Karpas-422 (cell line): ENCODE measurements around the gene MAP7. TPM values are rescaled to one million over a fixed set of nuclear protein-coding genes. Genes with fewer than 3 reads are reported as not detected.
A peak's percentile ranks its signal among the peaks of the same experiment; 100 is the strongest.

Source experiments
- DNase-seq: peaks from one replicate; pipeline ENCODE4 v3.0.0-alpha.2; 2015
- H2AFZ ChIP-seq: fragments of 200-600 bp; sonication (generic); 2 replicates; pipeline ENCODE4 v1.6.1; 2014; ENCODE audit warnings: antibody characterized with exemption, low read length, mixed read lengths
- H3K27ac ChIP-seq: fragments of 200-600 bp; sonication (generic); 2 replicates; pipeline ENCODE4 v1.5.1; 2014; ENCODE audit warnings: mild to moderate bottlenecking, low read length, moderate library complexity
- H3K27me3 ChIP-seq: fragments of 200-600 bp; sonication (generic); 2 replicates; pipeline ENCODE4 v1.6.1; 2014; ENCODE audit warnings: low read length, mixed read lengths
- H3K36me3 ChIP-seq: fragments of 200-600 bp; sonication (generic); 2 replicates; pipeline ENCODE4 v1.6.1; 2014; ENCODE audit warnings: low read length, mixed read lengths; ENCODE audit not compliant: insufficient read depth
- H3K4me1 ChIP-seq: fragments of 200-600 bp; sonication (generic); 2 replicates; pipeline ENCODE4 v1.6.1; 2014; ENCODE audit warnings: mild to moderate bottlenecking, low read length, mixed read lengths
- H3K4me2 ChIP-seq: fragments of 200-600 bp; sonication (generic); 2 replicates; pipeline ENCODE4 v1.6.1; 2014; ENCODE audit warnings: low read length, low read depth, mild to moderate bottlenecking; ENCODE audit not compliant: poor library complexity, severe bottlenecking
- H3K4me3 ChIP-seq: fragments of 200-600 bp; sonication (generic); 2 replicates; pipeline ENCODE4 v1.5.1; 2014; ENCODE audit warnings: mild to moderate bottlenecking, antibody characterized with exemption, low read length, mixed read lengths
- H3K79me2 ChIP-seq: fragments of 200-600 bp; sonication (generic); 2 replicates; pipeline ENCODE4 v1.6.1; 2014; ENCODE audit warnings: mild to moderate bottlenecking, low read length, mixed read lengths
- H3K9ac ChIP-seq: fragments of 200-600 bp; sonication (generic); 2 replicates; pipeline ENCODE4 v1.6.0; 2014; ENCODE audit warnings: low read length
- H3K9me2 ChIP-seq: fragments of 200-600 bp; sonication (generic), shearing (Covaris generic); replicated peaks from 2 replicates; pipeline ENCODE4 v1.6.0; 2014; ENCODE audit warnings: mild to moderate bottlenecking, low read length, moderate library complexity; ENCODE audit not compliant: insufficient read depth
- H3K9me3 ChIP-seq: fragments of 300-700, 200-600 bp; sonication (generic); 2 replicates; pipeline ENCODE4 v1.6.1; 2014; ENCODE audit warnings: low read length, mixed read lengths
- H4K20me1 ChIP-seq: fragments of 200-600 bp; sonication (generic); 2 replicates; pipeline ENCODE4 v1.6.1; 2014; ENCODE audit warnings: mild to moderate bottlenecking, antibody characterized with exemption, low read length, low read depth; ENCODE audit not compliant: insufficient read depth
- total RNA-seq: library from RNA; depleted of rRNA; stranded (reverse); fragments of >200 nt; shearing (Covaris generic); gene quantifications from 2 replicates; pipeline ENCODE4 v1.2.3, GENCODE V29; 2014; ENCODE audit warnings: low replicate concordance; rRNA removed

The MAP7 gene
- not detected in 2 replicates for total RNA-seq

GRCh38 chr6:136550330-136551071, at the start of gene MAP7:
TSS of gene MAP7 (minus strand) at chr6:136550422. CDS start at chr6:136550408, 14 bp downstream.
- Histone ChIP-seq H3K4me3 (no peak within 1 kb of the TSS), H4K20me1 (no peaks in the 10 kb centered on the region), H3K9me2 (no peaks in the 10 kb centered on the region), H3K4me2 (no peak within 1 kb of the TSS), H3K27ac (no peak within 1 kb of the TSS), H3K79me2 (no peaks in the 10 kb centered on the region), H3K9ac (no peak within 1 kb of the TSS), H3K9me3 (no peaks in the 10 kb centered on the region), H2AFZ (no peak within 1 kb of the TSS), H3K27me3 (no peaks in the 10 kb centered on the region), H3K36me3 (no peaks in the 10 kb centered on the region), H3K4me1 (no peaks in the 10 kb centered on the region)
- DNase-seq = no peak

- no peak overlapping the region for H3K27ac ChIP-seq
- H3K4me2 ChIP-seq = no peak overlapping the region
- H3K9me3 ChIP-seq = no peaks in the 10 kb centered on the region
- no peaks in the 10 kb centered on the region for H3K4me1 ChIP-seq
- H3K27me3 ChIP-seq = no peaks in the 10 kb centered on the region
- no peaks in the 10 kb centered on the region for H3K9me2 ChIP-seq
- H3K79me2 ChIP-seq = no peaks in the 10 kb centered on the region
- H3K4me3 ChIP-seq = no peak overlapping the region
- no peak overlapping the region for H2AFZ ChIP-seq
- H3K9ac ChIP-seq = no peak overlapping the region
- H4K20me1 ChIP-seq = no peaks in the 10 kb centered on the region
- no peak for DNase-seq
- no peaks in the 10 kb centered on the region for H3K36me3 ChIP-seq
These were observed 49.2 kb upstream of the MAP7 start for GRCh38 chr6:136599329-136600011.

GRCh38 chr6:136598048-136598447, 47.8 kb upstream of the MAP7 start:
- Histone ChIP-seq H3K9ac (no peak overlapping the region), H3K9me3 (no peaks in the 10 kb centered on the region), H4K20me1 (no peaks in the 10 kb centered on the region), H3K27ac (no peak overlapping the region), H3K4me1 (peaks cover 4% of the 10 kb centered on the region; the same call in 1 of the 2 replicates), H2AFZ (no peak overlapping the region), H3K4me3 (no peak overlapping the region), H3K27me3 (no peaks in the 10 kb centered on the region), H3K79me2 (no peaks in the 10 kb centered on the region), H3K9me2 (no peaks in the 10 kb centered on the region), H3K4me2 (no peak overlapping the region), H3K36me3 (no peaks in the 10 kb centered on the region)
- DNase-seq = peak; percentile 2

GRCh38 chr6:136594671-136595070, 44.4 kb upstream of the MAP7 start:
- no peak overlapping the region for H3K27ac ChIP-seq
- H3K36me3 ChIP-seq = no peaks in the 10 kb centered on the region
- DNase-seq = peak; percentile 28
- H3K4me1 ChIP-seq = peaks cover 4% of the 10 kb centered on the region; the same call in 1 of the 2 replicates
- no peak overlapping the region for H3K4me2 ChIP-seq
- H3K9ac ChIP-seq = no peak overlapping the region
- H3K4me3 ChIP-seq = no peak overlapping the region
- H3K27me3 ChIP-seq = no peaks in the 10 kb centered on the region
- no peaks in the 10 kb centered on the region for H3K9me2 ChIP-seq
- H3K79me2 ChIP-seq = no peaks in the 10 kb centered on the region
- no peak overlapping the region for H2AFZ ChIP-seq
- no peaks in the 10 kb centered on the region for H3K9me3 ChIP-seq
- no peaks in the 10 kb centered on the region for H4K20me1 ChIP-seq

- H3K9ac ChIP-seq = no peak overlapping the region
- no peaks in the 10 kb centered on the region for H4K20me1 ChIP-seq
- H3K4me3 ChIP-seq = no peak overlapping the region
- H3K27me3 ChIP-seq = no peaks in the 10 kb centered on the region
- no peak overlapping the region for H2AFZ ChIP-seq
- peak; percentile 49 for DNase-seq
- no peak overlapping the region for H3K4me2 ChIP-seq
- H3K4me1 ChIP-seq = peaks cover 4% of the 10 kb centered on the region; the same call in 1 of the 2 replicates
- H3K36me3 ChIP-seq = no peaks in the 10 kb centered on the region
- H3K9me2 ChIP-seq = no peaks in the 10 kb centered on the region
- H3K9me3 ChIP-seq = no peaks in the 10 kb centered on the region
- no peaks in the 10 kb centered on the region for H3K79me2 ChIP-seq
- no peak overlapping the region for H3K27ac ChIP-seq
These were observed 43.7 kb upstream of the MAP7 start for GRCh38 chr6:136593748-136594490.

GRCh38 chr6:136592930-136593673, 42.9 kb upstream of the MAP7 start:
- DNase-seq = peak; percentile 11
- no peaks in the 10 kb centered on the region for H3K36me3 ChIP-seq

GRCh38 chr6:136591617-136592016, 41.4 kb upstream of the MAP7 start:
- H3K4me2 ChIP-seq = no peak overlapping the region
- no peak overlapping the region for H3K4me3 ChIP-seq
- no peaks in the 10 kb centered on the region for H3K36me3 ChIP-seq
- no peaks in the 10 kb centered on the region for H3K9me3 ChIP-seq
- no peaks in the 10 kb centered on the region for H3K9me2 ChIP-seq
- no peaks in the 10 kb centered on the region for H4K20me1 ChIP-seq
- H3K27me3 ChIP-seq = no peaks in the 10 kb centered on the region
- no peaks in the 10 kb centered on the region for H3K79me2 ChIP-seq
- H3K27ac ChIP-seq = no peak overlapping the region
- no peak overlapping the region for H3K9ac ChIP-seq
- DNase-seq = no peak
- H3K4me1 ChIP-seq = peaks cover 9% of the 10 kb centered on the region
- H2AFZ ChIP-seq = no peak overlapping the region

More at GRCh38 chr6:136592930-136593673, 42.9 kb upstream of the MAP7 start:
- Histone ChIP-seq H3K9me2 (no peaks in the 10 kb centered on the region), H3K9me3 (no peaks in the 10 kb centered on the region), H2AFZ (no peak overlapping the region), H3K9ac (no peak overlapping the region), H4K20me1 (no peaks in the 10 kb centered on the region), H3K4me2 (no peak overlapping the region), H3K27ac (no peak overlapping the region), H3K27me3 (no peaks in the 10 kb centered on the region), H3K79me2 (no peaks in the 10 kb centered on the region), H3K4me3 (no peak overlapping the region), H3K4me1 (peaks cover 4% of the 10 kb centered on the region; the same call in 1 of the 2 replicates)
